SJSA1 (cell line): ENCODE data around the gene JAGN1. TPM values are rescaled to one million over a fixed set of nuclear protein-coding genes. Genes with fewer than 3 reads are reported as not detected.
"Not testable (repeated sequence)": the region's sequence is repeated elsewhere in the genome, so short reads cannot be mapped to it uniquely, and the experiment has no call there.

Source experiments
- DNase-seq, 2 experiments: peaks; one replicate each; pipeline ENCODE4 v3.0.0-alpha.2; 2015 to 2020; ENCODE audit warnings: low spot score in 2 of 2, low read depth in 1 of 2
- H3K27ac ChIP-seq: fragments of 250-450 bp; sonication (Bioruptor Pico); 2 replicates; pipeline ENCODE4 v1.5.1; 2020; ENCODE audit warnings: mild to moderate bottlenecking, moderate library complexity
- H3K27me3 ChIP-seq: fragments of 250-450 bp; sonication (Bioruptor Pico); replicated peaks from 2 replicates; pipeline ENCODE4 v1.5.1; 2020; ENCODE audit warnings: mild to moderate bottlenecking, moderate library complexity
- H3K36me3 ChIP-seq: fragments of 250-450 bp; sonication (Bioruptor Pico); 2 replicates; pipeline ENCODE4 v1.5.1; 2020; ENCODE audit warnings: mild to moderate bottlenecking
- H3K4me1 ChIP-seq: fragments of 250-450 bp; sonication (Bioruptor Pico); replicated peaks from 2 replicates; pipeline ENCODE4 v1.6.1; 2021; ENCODE audit warnings: mild to moderate bottlenecking
- H3K4me3 ChIP-seq: fragments of 250-450 bp; sonication (Bioruptor Pico); 2 replicates; pipeline ENCODE4 v1.5.1; 2020; ENCODE audit warnings: mild to moderate bottlenecking
- H3K9me3 ChIP-seq: fragments of 250-450 bp; sonication (Bioruptor Pico); replicated peaks from 2 replicates; pipeline ENCODE4 v1.5.1; 2020; ENCODE audit warnings: mild to moderate bottlenecking
- total RNA-seq: library from RNA; depleted of rRNA; stranded (reverse); fragments of >200 nt; shearing (Covaris generic); gene quantifications from 2 replicates; pipeline ENCODE4 v1.2.3, GENCODE V29; 2014

The JAGN1 gene
- total RNA-seq, 1 experiment from 2014 or later = 21.2 TPM

DNA sequence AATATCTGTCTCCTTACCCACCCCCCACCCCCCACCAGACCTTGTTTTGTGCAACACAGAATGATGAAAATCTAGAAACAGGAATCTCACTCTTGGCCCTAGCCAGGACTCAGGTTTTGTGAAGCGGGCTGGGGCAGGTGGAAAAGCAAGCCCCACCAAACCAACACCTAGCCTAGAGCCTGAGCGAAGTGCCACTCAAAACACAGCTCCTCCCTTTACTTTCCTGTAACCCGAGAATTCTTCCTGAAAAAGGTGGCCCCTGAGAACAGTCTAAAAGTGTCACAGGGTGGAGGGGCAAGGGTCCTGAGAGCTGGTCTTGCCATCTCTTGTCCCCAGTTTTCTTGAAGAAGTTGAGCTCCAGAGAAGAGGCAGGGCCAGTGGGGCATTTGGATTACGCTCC, 29.2 kb upstream of the JAGN1 start:
- no peaks in the 10 kb centered on the region for H3K27me3 ChIP-seq
- no peaks in the 10 kb centered on the region for H3K4me1 ChIP-seq
- no peak for DNase-seq

GRCh38 chr3:9861626-9862130, 28.7 kb upstream of the JAGN1 start:
- Histone ChIP-seq H3K27me3 (no peaks in the 10 kb centered on the region), H3K9me3 (no peaks in the 10 kb centered on the region), H3K36me3 (no peaks in the 10 kb centered on the region), H3K27ac (no peak overlapping the region), H3K4me3 (no peak overlapping the region), H3K4me1 (no peaks in the 10 kb centered on the region)
- no peak for DNase-seq

More for the DNA sequence above, 29.2 kb upstream of the JAGN1 start:
- no peaks in the 10 kb centered on the region for H3K9me3 ChIP-seq
- no peak overlapping the region for H3K4me3 ChIP-seq
- no peak overlapping the region for H3K27ac ChIP-seq
- H3K36me3 ChIP-seq = no peaks in the 10 kb centered on the region

- Histone ChIP-seq H3K4me3 (no peak overlapping the region), H3K36me3 (no peaks in the 10 kb centered on the region), H3K4me1 (no peaks in the 10 kb centered on the region), H3K9me3 (no peaks in the 10 kb centered on the region), H3K27ac (no peak overlapping the region), H3K27me3 (no peaks in the 10 kb centered on the region)
- DNase-seq = no peak
Measured at GRCh38 chr3:9862391-9863057, 27.9 kb upstream of the JAGN1 start.

GRCh38 chr3:9863058-9863772, 27.2 kb upstream of the JAGN1 start:
- H3K4me1 ChIP-seq = no peaks in the 10 kb centered on the region
- no peak for DNase-seq
- no peak overlapping the region for H3K4me3 ChIP-seq
- H3K9me3 ChIP-seq = no peaks in the 10 kb centered on the region
- H3K27me3 ChIP-seq = no peaks in the 10 kb centered on the region
- H3K27ac ChIP-seq = no peak overlapping the region
- H3K36me3 ChIP-seq = no peaks in the 10 kb centered on the region

DNA sequence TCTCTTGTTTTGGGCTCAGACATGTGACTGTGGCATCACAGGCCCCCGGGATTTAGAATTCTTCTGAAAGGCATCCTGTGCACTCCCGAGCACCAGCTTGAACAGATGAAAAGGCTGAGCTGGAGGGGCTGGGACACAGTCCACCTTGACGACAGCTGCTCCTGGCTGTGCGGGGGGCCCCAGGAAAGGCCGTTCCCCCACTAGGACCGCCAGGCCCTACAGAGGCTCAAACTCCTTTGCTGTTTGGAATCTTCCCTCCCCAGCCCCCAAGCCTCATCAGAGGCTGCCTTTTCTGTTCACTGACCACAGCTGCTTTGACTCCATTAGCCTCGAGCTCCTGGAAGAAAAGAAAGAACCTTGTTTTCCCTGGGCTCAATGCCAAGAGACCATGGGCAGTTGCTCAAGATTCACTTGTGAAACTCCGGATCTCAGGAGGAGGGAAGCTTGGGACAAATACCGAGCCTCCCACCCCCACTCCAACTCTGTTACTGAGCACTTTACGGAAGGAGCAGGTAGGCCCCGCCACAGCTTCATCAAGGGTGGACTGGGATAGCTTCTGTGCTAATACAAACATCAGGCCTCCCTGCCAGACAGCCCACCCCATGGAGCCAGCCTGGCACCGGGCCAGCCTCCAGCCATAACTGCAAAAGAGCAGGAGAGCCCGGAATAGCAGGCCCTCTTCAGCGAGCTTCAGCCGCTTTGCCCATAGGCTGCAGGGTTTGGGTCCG, 26.0 kb upstream of the JAGN1 start:
- H3K36me3 ChIP-seq = no peaks in the 10 kb centered on the region
- H3K27ac ChIP-seq = no peak overlapping the region
- H3K4me1 ChIP-seq = no peaks in the 10 kb centered on the region
- peak in 1 of 2 experiments; percentile 30 for DNase-seq
- no peak overlapping the region for H3K4me3 ChIP-seq
- no peaks in the 10 kb centered on the region for H3K9me3 ChIP-seq
- no peaks in the 10 kb centered on the region for H3K27me3 ChIP-seq

GRCh38 chr3:9865125-9865637, 25.2 kb upstream of the JAGN1 start:
- H3K36me3 ChIP-seq, DNase-seq, H3K27me3 ChIP-seq, H3K4me1 ChIP-seq, H3K27ac ChIP-seq, H3K4me3 ChIP-seq, H3K9me3 ChIP-seq: not testable (repeated sequence)

- no peak for DNase-seq
- Histone ChIP-seq H3K27me3 (no peaks in the 10 kb centered on the region), H3K9me3 (no peaks in the 10 kb centered on the region), H3K4me1 (peaks cover 6% of the 10 kb centered on the region), H3K36me3 (no peaks in the 10 kb centered on the region), H3K4me3 (no peak overlapping the region), H3K27ac (no peak overlapping the region)
Measured at GRCh38 chr3:9866639-9867038, 23.8 kb upstream of the JAGN1 start.

DNA sequence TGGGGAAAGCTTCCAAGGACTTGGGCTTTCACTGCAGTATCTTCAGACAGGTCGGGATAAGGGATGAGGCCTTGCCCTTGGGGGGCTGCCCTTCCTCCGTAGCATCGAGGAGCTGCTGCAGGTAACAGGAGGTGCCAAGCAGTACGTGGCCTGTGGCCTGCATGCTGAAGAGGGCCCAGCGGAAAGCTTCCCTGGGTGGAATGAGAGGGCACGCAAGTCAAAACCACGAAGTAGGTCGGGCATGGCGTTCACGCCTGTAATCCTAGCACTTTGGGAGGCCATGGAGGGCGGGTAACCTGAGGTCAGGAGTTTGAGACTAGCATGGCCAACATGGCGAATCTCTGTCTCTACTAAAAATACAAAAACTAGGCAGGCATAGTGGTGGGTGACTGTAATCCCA, 23.3 kb upstream of the JAGN1 start:
- Histone ChIP-seq H3K27ac (no peak overlapping the region), H3K36me3 (no peaks in the 10 kb centered on the region), H3K4me3 (no peak overlapping the region), H3K4me1 (peaks cover 8% of the 10 kb centered on the region), H3K27me3 (no peaks in the 10 kb centered on the region), H3K9me3 (no peaks in the 10 kb centered on the region)
- DNase-seq = no peak

DNA sequence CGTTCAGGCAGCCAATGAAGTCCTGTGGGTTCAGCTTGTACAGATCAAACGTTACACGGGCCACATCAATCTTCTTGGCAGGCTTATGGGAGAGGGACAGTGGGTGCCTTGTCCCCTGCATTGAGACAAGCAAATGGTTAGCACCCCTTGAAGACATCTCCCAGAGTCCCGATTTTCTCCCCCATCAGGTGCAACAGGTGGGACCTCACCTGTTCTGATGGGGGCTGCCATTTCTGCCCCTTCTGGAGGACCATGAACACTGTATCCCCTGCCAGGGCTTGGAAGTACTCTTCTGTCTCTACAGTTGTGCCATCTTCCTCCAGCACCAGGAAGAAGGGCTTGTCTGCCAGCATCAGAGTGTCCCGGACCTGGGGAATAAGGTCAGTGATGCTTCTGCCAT, 20.5 kb upstream of the JAGN1 start:
- Histone ChIP-seq H3K4me1 (peaks cover 8% of the 10 kb centered on the region), H3K27ac (no peak overlapping the region), H3K36me3 (no peaks in the 10 kb centered on the region), H3K27me3 (no peaks in the 10 kb centered on the region), H3K4me3 (no peak overlapping the region), H3K9me3 (no peaks in the 10 kb centered on the region)
- DNase-seq = no peak

GRCh38 chr3:9870978-9871377, 19.4 kb upstream of the JAGN1 start:
- no peak overlapping the region for H3K4me3 ChIP-seq
- no peak overlapping the region; the same call in 1 of the 2 replicates for H3K27ac ChIP-seq
- peaks cover 8% of the 10 kb centered on the region for H3K4me1 ChIP-seq
- DNase-seq = peak in 1 of 2 experiments; percentile 42
- H3K27me3 ChIP-seq = no peaks in the 10 kb centered on the region
- H3K9me3 ChIP-seq = no peaks in the 10 kb centered on the region
- H3K36me3 ChIP-seq = no peaks in the 10 kb centered on the region

DNA sequence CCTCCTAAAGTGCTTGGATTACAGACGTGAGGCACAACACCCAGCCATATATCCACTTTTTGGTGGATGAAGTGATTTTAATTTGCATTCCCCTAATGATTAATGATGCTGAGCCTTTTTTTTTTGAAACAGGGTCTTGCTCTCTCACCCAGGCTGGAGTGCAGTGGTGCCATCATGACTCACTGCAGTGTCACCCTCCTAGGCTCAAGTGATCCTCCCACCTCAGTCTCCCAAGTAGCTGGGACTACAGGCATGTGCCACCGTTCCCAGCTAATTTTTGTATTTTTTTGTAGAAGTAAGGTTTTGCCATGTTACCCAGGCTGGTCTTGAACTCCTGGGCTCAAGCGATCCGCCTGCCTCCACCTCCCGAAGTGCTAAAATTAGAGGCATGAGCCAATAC, 18.3 kb upstream of the JAGN1 start:
- H3K27ac ChIP-seq, H3K9me3 ChIP-seq, H3K4me1 ChIP-seq, H3K4me3 ChIP-seq, H3K27me3 ChIP-seq, H3K36me3 ChIP-seq, DNase-seq: not testable (repeated sequence)

GRCh38 chr3:9875448-9875847, 15.0 kb upstream of the JAGN1 start:
- Histone ChIP-seq H3K36me3 (no peaks in the 10 kb centered on the region), H3K27ac (no peak overlapping the region)
- DNase-seq = no peak

GRCh38 chr3:9876255-9876654, 14.2 kb upstream of the JAGN1 start:
- not testable (repeated sequence) for H3K4me3 ChIP-seq, H3K27me3 ChIP-seq, DNase-seq, H3K36me3 ChIP-seq, H3K9me3 ChIP-seq, H3K4me1 ChIP-seq, H3K27ac ChIP-seq

More at GRCh38 chr3:9875448-9875847, 15.0 kb upstream of the JAGN1 start:
- Histone ChIP-seq H3K9me3 (no peaks in the 10 kb centered on the region), H3K27me3 (no peaks in the 10 kb centered on the region), H3K4me1 (peaks cover 8% of the 10 kb centered on the region), H3K4me3 (no peak overlapping the region)

GRCh38 chr3:9876991-9877390, 13.4 kb upstream of the JAGN1 start:
- H3K27me3 ChIP-seq = no peaks in the 10 kb centered on the region
- H3K4me1 ChIP-seq = no peaks in the 10 kb centered on the region
- no peaks in the 10 kb centered on the region for H3K36me3 ChIP-seq
- no peaks in the 10 kb centered on the region for H3K9me3 ChIP-seq
- no peak overlapping the region for H3K4me3 ChIP-seq
- no peak for DNase-seq
- no peak overlapping the region for H3K27ac ChIP-seq
